ENCODE results near the gene BBS10. TPM values are rescaled to one million over a fixed set of nuclear protein-coding genes. Genes with fewer than 3 reads are reported as not detected.

Gene BBS10
- total RNA-seq, 4 donors from 2014 or later, result 2.5 to 5.2 (median 3.1) TPM

DNA sequence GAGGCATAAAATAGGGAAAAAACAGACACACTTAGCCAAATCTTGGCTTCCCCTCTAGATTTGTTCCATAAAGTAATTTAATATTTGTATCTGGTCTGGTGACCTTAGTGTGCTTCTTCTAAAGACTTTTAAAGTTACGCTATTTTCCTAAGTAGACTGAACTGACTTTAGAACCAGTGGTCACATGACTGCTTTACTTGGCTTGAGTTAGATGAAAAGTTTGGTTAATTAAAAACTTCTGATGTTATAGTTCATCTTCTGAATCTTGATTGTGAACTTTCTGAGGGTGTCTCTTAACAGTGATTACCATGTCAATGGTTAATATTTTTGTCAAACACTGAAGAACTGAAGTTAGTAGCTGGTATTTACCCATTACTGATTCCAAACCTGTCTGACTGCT lies 2.6 kb downstream of the BBS10 start:
- TF ChIP-seq, protein P1, sequence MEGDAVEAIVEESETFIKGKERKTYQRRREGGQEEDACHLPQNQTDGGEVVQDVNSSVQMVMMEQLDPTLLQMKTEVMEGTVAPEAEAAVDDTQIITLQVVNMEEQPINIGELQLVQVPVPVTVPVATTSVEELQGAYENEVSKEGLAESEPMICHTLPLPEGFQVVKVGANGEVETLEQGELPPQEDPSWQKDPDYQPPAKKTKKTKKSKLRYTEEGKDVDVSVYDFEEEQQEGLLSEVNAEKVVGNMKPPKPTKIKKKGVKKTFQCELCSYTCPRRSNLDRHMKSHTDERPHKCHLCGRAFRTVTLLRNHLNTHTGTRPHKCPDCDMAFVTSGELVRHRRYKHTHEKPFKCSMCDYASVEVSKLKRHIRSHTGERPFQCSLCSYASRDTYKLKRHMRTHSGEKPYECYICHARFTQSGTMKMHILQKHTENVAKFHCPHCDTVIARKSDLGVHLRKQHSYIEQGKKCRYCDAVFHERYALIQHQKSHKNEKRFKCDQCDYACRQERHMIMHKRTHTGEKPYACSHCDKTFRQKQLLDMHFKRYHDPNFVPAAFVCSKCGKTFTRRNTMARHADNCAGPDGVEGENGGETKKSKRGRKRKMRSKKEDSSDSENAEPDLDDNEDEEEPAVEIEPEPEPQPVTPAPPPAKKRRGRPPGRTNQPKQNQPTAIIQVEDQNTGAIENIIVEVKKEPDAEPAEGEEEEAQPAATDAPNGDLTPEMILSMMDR (IDR thresholded peaks at IDR 0.05), result no peak
- TF ChIP-seq POLR2A (IDR thresholded peaks at IDR 0.05), result no peak
- Histone ChIP-seq H3K27ac (no peak overlapping the region), H3K27me3 (no peaks in the 10 kb centered on the region), H3K36me3 (no peaks in the 10 kb centered on the region), H3K4me1 (peaks cover 0 to 14% (median 0%) of the 10 kb centered on the region in 4 donors), H3K4me3 (no peak overlapping the region), H3K9me3 (no peaks in the 10 kb centered on the region)
- DNase-seq, result no peak

DNA sequence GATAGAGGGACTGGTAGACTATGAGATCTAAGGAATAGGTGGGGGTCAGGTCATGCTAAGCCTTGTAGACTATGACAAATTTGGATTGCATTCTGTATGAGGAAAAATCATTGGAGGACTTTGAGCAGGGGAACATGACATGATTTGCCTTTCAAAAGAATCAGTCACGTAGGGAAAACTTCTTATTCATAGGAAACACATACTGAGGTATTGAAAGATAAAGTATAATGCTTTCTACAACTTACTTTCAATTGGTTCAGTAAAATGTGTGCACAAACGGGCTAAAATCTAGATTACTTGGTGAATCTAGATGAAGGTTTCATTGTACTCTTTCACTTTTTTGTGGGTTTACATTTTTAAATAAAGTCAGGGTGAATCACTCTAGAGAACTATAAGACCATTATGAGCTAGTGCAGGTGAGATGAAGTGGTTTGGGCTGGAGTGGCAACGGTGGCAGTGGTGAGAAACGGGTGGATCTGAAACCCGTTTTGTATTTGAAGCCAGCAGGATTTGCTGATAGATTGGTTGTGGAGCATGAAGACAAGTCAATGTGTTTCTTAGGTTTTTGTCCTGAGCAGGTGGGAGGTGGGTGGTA lies 6.7 kb downstream of the BBS10 start:
- Histone ChIP-seq H3K4me3 (no peak overlapping the region), H3K9me3 (no peaks in the 10 kb centered on the region), H3K36me3 (no peaks in the 10 kb centered on the region), H3K27me3 (no peaks in the 10 kb centered on the region), H3K4me1 (no peaks in the 10 kb centered on the region), H3K27ac (no peak overlapping the region)
- TF ChIP-seq, protein P1 (IDR thresholded peaks at IDR 0.05), result no peak
- no peak for TF ChIP-seq POLR2A (IDR thresholded peaks at IDR 0.05)
- no peak for DNase-seq

DNA sequence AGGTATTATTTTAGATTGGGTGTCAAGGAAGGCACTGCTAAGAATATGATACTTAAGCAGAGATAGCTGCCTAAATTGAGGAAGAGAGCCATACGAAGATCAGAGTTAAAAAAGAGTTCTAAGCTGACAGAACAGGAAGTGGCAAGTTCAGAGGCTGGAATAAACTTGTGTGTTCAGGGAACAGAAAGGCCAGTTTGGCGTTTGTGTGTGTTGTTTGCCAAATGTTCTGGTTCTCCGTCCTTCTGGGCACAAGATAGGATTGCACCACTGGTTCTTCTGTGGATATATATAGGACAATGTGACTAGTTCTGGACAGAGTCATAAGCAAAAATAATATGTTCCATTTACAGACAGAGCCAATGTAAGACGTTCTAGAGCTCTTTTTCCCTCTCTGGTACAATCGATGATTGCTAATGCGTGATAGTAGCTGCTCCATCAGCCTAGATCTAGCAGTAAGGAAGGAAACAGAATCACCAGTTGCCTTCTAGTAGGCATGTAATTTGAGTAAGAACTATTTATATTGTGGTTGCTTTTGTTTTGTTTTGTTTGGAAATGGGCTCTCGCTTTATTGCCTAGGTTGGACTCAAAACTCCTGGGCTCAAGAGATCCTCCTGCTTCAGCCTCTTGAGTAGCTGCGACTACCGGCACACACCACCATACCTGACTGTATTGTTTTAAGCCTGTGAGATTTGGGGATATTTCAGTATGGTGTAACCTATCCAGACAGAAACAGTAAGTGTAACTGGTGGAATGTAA lies 7.4 kb downstream of the BBS10 start:
- Histone ChIP-seq H3K27me3 (no peaks in the 10 kb centered on the region), H3K27ac (no peak overlapping the region), H3K4me1 (no peaks in the 10 kb centered on the region), H3K4me3 (no peak overlapping the region), H3K9me3 (no peaks in the 10 kb centered on the region), H3K36me3 (no peaks in the 10 kb centered on the region)
- DNase-seq, result no peak
- TF ChIP-seq POLR2A (IDR thresholded peaks at IDR 0.05), result no peak
- TF ChIP-seq, protein P1 (IDR thresholded peaks at IDR 0.05), result no peak

DNA sequence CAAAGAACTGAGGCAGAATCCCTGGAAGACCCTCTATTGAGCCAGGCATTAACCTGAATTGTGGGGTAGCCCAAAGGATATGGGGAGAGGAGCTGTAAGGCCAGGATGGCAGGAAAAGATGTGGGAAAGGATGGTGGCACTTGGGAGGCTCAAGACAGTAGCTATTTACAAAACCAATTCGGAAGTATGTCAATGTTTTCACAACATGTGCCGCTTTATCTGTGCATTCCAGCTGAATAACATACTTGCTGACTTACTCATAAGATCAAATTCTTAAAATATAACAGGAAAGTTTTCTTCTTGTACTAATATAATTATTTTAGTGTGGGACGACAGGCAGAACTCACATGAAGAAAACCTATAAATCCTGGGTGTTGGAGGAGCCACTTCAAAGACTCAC lies 10.6 kb downstream of the BBS10 start:
- Histone ChIP-seq H3K36me3 (no peaks in the 10 kb centered on the region), H3K27ac (no peak overlapping the region), H3K4me1 (no peaks in the 10 kb centered on the region), H3K27me3 (no peaks in the 10 kb centered on the region), H3K4me3 (no peak overlapping the region), H3K9me3 (no peaks in the 10 kb centered on the region)
- TF ChIP-seq POLR2A (IDR thresholded peaks at IDR 0.05), result no peak
- TF ChIP-seq, protein P1 (IDR thresholded peaks at IDR 0.05), result no peak
- no peak for DNase-seq

DNA sequence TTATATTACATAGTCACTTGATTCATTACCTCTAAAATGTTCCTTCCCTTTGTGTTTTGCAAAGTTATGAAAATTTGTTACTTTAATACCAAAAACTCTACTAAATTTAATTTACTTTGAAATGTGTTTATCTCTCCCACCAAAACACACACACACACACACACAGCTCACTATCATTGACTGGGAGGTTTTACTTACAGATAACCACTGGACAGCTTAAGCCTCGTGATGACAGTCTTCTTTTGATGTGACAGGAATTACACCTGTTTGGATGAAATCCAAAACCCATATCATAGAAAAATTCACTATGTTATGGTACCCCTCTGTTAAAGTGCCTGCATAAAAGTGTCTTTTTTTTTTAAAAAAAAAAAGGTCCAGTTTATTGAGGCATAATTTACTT lies 15.6 kb downstream of the BBS10 start:
- no peaks in the 10 kb centered on the region for H3K36me3 ChIP-seq
- no peaks in the 10 kb centered on the region for H3K27me3 ChIP-seq
- TF ChIP-seq, protein P1 (IDR thresholded peaks at IDR 0.05), result no peak
- TF ChIP-seq POLR2A (IDR thresholded peaks at IDR 0.05), result no peak
- no peak overlapping the region for H3K4me3 ChIP-seq
- no peak overlapping the region for H3K27ac ChIP-seq
- no peak for DNase-seq
- H3K9me3 ChIP-seq, result no peaks in the 10 kb centered on the region
- no peaks in the 10 kb centered on the region for H3K4me1 ChIP-seq

All from Peyer's patch (tissue), 4 donors.